HG03039 (cell line): Measurements from ENCODE around the gene MAP3K3.

Experiments used
- ATAC-seq: cut with Tn5 transposase; IDR thresholded peaks from one replicate; pipeline ENCODE4 v1.9.1; 2021; ENCODE audit warnings: mild to moderate bottlenecking, moderate library complexity; ENCODE audit not compliant: unreplicated experiment

The MAP3K3 gene

DNA sequence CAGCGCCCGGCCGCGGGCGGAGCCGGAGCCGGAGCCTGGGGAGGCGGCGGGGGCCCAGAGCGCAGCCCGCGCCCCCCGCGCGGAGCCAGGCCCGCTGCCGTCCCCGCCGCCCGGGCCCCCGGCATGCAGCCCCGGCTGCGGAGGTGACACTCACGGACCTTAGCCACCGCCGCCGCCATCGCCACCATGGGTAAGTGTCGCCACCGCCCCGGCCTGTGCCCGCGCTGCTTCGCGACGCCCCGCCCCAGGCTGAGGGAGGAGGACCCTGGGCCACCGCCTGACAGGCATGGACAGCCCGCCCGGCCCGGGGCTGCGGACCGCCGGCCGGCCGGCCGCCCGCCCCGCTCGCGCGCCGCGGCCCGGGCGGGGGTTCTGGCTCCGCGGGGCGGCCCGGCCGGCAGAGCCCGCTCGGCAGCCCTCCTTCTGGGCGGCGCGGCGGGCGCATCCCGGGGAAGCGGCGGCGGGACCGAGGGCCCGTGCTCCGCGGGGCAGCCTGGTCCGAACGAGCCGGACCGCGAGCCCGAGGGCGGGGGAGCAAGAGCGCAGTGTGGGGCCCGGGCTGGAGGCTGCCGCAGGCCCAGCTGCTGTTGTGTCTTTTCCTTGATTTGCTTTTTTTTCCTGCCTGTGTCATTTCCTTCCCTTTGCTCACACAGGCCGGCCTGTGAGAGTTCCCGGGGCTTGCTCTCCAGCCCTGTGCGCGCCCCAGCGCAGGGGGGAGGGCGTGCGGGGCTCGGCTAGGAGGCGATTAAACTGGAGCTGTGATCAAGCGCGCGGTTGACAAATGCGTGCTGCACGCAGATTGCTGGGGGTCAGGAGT lies 565 bp downstream of the MAP3K3 start:
- peak; percentile 25 for ATAC-seq

- no peak for ATAC-seq
These were observed 1.7 kb downstream of the MAP3K3 start for GRCh38 chr17:63623786-63624530.

- no peak for ATAC-seq
These were observed 2.3 kb downstream of the MAP3K3 start for GRCh38 chr17:63624531-63624880.

DNA sequence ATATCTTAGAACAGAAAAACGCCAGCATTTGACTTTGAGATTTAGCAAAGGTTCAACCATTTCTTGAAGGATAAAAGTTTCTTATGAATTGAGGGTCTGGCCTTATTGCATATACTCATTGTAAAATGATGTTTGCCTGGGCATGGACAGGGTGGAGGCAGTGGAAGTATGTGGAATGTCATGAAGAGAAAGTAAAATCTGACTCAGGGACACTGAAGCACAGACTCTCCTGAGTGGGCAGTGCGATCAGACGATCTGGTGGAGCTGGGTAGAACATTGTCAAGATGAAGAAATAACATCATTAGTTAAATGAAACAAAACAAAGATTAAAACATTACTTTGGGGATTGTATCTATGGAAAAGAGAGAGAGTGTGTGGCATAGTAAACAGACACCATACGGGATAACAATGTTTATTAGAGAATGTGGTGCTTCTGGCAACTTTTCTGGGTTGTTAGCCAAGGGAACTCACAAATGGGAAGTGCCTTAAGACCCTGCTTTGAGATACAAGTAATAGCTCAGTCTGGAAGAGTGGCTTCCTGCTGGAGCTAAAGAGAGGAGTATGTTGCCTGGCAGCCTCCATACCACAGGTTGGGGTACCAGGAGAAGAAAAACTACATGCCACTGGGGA lies 4.4 kb downstream of the MAP3K3 start:
- no peak for ATAC-seq

GRCh38 chr17:63629627-63630026 lies 7.4 kb downstream of the MAP3K3 start:
- no peak for ATAC-seq

GRCh38 chr17:63631062-63631461 lies 8.8 kb downstream of the MAP3K3 start:
- ATAC-seq: no peak

- no peak for ATAC-seq
These were observed 9.4 kb downstream of the MAP3K3 start for GRCh38 chr17:63631626-63632025.

DNA sequence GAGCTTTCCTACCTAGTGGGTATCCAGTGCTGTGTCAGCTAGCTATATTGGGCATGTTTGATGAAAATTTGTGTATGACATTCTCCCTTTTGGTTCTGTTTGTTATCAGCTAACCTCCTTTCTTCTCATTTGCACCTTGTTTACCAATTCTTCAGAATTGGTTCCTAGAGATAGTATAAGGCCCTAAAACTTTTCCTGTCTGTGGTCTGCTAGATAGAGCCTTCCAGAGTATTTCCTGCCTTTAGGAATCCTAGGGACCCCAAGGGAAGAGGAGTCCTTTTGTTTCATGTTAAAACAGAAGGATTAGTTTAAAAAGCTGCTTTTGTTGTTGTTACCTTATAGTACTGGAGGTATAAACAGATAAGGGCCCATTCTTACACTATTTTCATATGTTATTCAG lies 11.5 kb downstream of the MAP3K3 start:
- no peak for ATAC-seq

- ATAC-seq: no peak
These were observed 11.9 kb downstream of the MAP3K3 start for GRCh38 chr17:63634163-63634562.

DNA sequence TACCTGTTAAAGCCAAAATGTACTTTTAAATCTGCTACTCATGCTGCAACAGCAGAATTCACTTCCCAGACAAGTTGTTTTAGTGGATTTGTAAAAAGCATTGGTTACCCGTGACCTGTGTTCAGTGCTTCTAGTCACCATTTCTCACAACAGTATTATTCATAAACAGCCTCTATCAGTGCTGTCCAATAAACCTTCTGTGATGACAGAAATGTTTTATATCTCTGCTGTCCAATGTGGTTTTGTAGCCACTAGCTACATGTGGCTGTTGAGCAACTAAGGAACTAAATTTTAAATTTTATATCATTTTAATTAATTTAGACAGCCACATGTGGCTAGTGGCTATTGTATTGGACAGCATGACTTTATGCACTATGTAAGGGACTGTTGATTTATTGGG lies 12.6 kb downstream of the MAP3K3 start:
- no peak for ATAC-seq

DNA sequence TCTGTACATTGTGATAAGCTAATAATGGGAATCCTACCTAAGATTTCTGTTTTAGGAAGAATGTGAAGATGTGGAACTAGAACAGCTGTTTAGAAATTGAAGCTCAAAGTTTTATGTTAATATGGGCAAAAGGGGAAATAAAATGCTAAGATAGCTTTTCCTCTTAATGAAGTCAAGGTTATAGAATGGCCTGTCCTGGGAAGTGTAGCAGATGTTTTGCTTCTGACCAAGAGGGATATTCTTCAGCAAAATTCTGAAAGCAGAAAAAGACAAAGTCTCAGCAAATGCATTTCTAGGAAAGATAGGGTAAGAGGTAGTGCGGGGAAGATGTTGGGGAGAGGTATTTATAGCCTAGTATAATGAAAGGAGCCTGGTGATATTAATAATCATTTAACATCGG lies 13.1 kb downstream of the MAP3K3 start:
- no peak for ATAC-seq

DNA sequence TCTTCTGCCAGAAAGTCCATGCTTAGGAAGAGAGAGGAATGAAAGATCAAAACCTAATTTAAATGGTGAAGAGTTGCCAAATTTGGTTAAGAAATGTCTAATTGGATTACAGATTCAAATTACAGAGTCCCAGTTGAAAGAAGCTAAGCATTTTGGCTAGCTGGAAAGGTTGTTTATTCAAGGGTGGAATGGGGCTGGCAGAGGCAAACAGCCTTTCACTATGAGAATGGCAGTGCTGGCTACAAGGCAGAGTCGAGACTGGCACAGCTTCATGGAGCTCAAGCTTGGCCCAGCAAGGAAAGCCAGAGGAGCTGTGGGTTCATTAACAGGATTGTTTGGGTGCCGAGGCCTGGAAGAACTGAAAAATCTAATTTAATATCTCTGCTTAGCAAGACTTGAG lies 13.6 kb downstream of the MAP3K3 start:
- ATAC-seq: no peak

- no peak for ATAC-seq
These were observed 16.9 kb downstream of the MAP3K3 start for GRCh38 chr17:63639125-63639524.

GRCh38 chr17:63640038-63640437 lies 17.8 kb downstream of the MAP3K3 start:
- no peak for ATAC-seq

- ATAC-seq: no peak
These were observed 19.7 kb downstream of the MAP3K3 start for GRCh38 chr17:63641692-63642448.

DNA sequence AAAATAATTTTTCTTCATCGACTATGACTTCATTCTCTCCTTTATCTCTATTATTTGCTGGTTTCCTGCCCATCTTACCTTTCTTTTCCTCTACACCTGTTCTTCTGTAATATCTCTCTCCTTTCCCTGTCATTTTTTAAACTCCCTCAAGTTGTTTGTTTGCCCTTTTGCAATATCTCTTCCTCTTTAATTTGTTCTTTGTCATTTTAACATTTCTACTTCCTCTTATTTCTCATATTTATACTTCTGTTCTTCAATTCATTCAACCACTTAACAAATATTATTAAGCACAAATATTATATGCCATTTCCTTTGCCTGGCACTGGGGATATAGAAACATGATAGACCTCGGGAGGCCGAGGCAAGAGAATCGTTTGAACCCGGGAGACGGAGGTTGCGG lies 22.6 kb downstream of the MAP3K3 start:
- no peak for ATAC-seq

- peak; percentile 58 for ATAC-seq
These were observed 23.7 kb downstream of the MAP3K3 start for GRCh38 chr17:63645775-63646487.

- peak; percentile 66 for ATAC-seq
These were observed 24.2 kb downstream of the MAP3K3 start for GRCh38 chr17:63646488-63646806.

DNA sequence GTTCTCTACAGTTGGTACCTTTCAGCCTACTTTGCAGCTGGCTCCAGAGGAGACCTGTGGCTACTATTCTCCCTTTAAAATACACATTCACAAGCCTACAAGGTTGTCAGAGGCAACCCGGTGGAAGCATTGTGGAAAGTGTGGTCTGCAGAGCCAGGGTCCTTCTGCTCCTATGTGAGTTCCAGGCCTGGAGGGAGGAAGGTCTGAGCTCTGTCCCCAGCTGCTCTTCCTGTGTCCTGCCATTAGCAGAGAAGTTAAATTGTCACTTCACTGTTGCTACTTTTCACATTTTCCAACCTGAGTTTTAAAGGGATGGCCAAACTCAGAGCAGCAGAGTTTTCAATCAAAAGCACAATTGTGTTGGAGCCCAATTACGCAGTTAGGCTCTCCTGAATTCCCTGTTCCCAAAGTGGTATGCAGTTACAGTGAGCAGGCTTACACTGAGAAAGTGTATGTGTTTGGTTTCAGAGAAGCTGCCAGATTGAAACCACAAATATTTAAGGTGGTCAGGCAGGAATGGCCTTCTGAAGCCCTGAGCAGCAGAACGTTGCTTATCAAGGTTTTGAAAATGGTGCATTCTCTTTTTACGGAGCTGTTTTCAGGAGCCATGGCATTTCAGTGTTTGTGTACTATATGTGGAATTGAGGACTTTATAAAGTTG lies 25.0 kb downstream of the MAP3K3 start:
- no peak for ATAC-seq

DNA sequence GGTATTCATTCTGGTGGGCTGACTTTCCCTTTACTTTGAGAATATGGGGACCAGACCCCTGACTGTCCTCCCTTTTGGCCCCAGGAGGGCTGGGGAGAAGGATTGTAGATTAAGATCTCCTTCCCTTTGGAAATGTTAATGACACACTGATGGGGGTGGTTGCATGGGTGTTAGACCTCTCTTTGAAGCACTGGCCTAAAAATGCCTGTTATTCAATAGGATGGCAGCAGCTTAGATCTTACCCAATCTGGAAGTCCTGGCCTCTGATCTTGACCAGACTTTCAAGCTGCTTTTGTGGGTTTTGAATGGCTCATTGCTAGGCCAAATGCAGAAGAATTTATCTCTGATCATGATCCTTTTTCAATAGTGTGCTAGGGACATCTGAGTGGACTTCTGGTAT lies 25.7 kb downstream of the MAP3K3 start:
- ATAC-seq: no peak
